H54 (cell line): ENCODE measurements around the gene TOX2.

ENCODE experiments used
- DNase-seq: peaks from one replicate; pipeline ENCODE4 v3.0.0; 2011; ENCODE audit warnings: low spot score, mixed read lengths; ENCODE audit not compliant: insufficient read length
- FAIRE-seq: peaks from 3 replicates; lab custom pipeline; 2011; peaks lifted over from hg19 to GRCh38; lab: Jason Lieb, UNC
- POLR2A ChIP-seq: IDR thresholded peaks from 2 replicates; pipeline ENCODE4 v1.6.1; 2011; ENCODE audit warnings: low read depth, mild to moderate bottlenecking, low read length

TOX2 gene

DNA sequence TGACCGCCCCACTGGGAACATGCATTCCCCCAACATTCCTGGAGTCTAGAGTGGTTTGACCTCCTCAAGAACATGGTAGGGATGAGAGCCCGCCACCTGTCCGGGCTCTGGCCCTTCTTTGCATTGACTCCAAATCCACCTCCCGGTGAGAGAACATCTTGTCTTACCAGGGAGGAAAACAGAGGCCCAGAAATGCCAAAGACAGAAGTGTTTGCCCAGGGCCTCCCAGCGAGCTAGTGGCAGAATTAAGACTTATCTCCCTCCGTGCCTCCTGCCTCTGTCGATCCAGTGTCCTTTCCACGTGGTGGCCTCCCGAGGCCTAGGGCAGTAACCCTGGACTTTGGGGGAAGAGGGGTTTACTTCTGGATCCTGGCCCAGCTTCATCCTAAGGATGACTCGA lies 137.5 kb downstream of the TOX2 start:
- FAIRE-seq, result no peak
- no peak for DNase-seq
- no peak for TF ChIP-seq POLR2A

DNA sequence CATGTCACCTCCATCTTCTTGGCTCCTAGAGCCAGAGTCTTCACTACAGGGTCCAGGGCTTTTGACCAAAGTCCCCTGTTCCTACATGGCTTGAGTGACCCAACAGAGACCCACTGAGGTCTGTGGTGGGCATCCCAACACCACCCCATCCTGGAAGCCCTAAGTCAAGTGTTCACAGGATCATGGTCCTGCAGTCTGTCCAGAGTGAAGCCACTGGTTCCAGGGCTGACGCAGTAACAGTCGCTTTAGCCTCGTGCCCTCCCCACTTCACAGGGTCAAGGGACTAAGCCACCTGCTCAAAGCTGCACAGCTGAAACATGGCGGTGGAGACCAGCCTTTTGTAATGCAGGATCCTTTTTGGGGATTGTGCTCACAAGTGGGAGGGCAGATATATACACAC lies 138.4 kb downstream of the TOX2 start:
- TF ChIP-seq POLR2A, result no peak
- no peak for DNase-seq
- FAIRE-seq, result no peak

DNA sequence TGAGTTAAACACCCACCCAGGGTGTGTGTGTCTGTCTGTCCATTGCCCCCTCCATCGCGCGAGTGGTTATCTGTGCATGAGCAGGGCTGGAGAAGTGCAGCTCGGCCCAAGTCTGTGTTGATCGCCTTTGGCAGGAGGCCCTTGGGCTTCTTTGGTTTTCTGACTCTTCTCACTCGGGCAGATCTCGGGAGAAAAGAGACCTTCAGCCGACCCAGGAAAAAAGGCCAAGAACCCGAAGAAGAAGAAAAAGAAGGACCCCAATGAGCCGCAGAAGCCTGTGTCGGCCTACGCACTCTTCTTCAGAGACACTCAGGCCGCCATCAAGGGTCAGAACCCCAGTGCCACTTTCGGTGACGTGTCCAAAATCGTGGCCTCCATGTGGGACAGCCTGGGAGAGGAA lies 139.5 kb downstream of the TOX2 start:
- DNase-seq, result no peak
- no peak for TF ChIP-seq POLR2A
- no peak for FAIRE-seq

GRCh38 chr20:44054849-44055248 lies 140.2 kb downstream of the TOX2 start:
- no peak for TF ChIP-seq POLR2A
- FAIRE-seq (no peak), DNase-seq (no peak)

GRCh38 chr20:44056010-44056698 lies 141.5 kb downstream of the TOX2 start:
- FAIRE-seq, result no peak
- no peak for DNase-seq
- TF ChIP-seq POLR2A, result no peak

- TF ChIP-seq POLR2A, result no peak
- no peak for DNase-seq
Measured at GRCh38 chr20:44057698-44058675, 143.3 kb downstream of the TOX2 start.

GRCh38 chr20:44064501-44065400 lies 150.1 kb downstream of the TOX2 start:
- DNase-seq, result no peak
- no peak for FAIRE-seq
- TF ChIP-seq POLR2A, result no peak

More at GRCh38 chr20:44057698-44058675, 143.3 kb downstream of the TOX2 start:
- no peak for FAIRE-seq

GRCh38 chr20:44065401-44066340 lies 151.0 kb downstream of the TOX2 start:
- FAIRE-seq, result no peak
- DNase-seq, result no peak
- TF ChIP-seq POLR2A, result no peak

- FAIRE-seq (no peak), DNase-seq (no peak)
- TF ChIP-seq POLR2A, result no peak
Measured at GRCh38 chr20:44066645-44067606, 152.3 kb downstream of the TOX2 start.

DNA sequence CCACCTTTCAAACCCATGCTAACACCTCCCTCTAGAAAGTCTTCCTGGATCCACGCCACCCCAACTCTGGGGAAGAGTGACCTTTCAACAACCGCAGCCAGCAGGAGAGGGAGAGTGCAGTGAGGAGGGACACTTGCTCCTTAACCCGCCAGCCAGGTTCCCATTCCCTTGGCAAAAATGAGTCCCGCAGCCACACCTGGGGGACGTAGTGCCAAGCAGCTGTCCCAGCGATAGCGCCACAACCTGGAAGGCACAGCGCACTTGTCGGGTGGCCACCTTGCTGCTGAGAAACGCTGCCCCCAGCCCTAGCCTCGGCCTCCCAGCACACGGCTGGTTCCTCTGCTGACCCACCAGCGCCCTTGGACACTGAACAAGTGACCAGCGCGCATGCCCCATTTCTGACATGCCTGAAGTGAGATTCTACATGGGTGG lies 153.0 kb downstream of the TOX2 start:
- FAIRE-seq (no peak), DNase-seq (no peak)
- TF ChIP-seq POLR2A, result no peak

GRCh38 chr20:44068316-44069201 lies 153.9 kb downstream of the TOX2 start:
- no peak for FAIRE-seq
- DNase-seq, result no peak
- TF ChIP-seq POLR2A, result no peak
